CD14-positive monocyte (primary cell): ENCODE results near the gene SLIT1. TPM values are rescaled to one million over a fixed set of nuclear protein-coding genes. Genes with fewer than 3 reads are reported as not detected.
"Not testable (repeated sequence)": the region's sequence is repeated elsewhere in the genome, so short reads cannot be mapped to it uniquely, and the experiment has no call there.

Experiments
- DNase-seq, 3 donors: peaks; one replicate each; pipeline ENCODE4 v3.0.0-alpha.2; 2011 to 2022
- H2AFZ ChIP-seq: 2 replicates; pipeline ENCODE4 v1.6.0; 2012; ENCODE audit warnings: mild to moderate bottlenecking, low read depth, low read length, inconsistent platforms; ENCODE audit not compliant: insufficient read depth, poor library complexity, severe bottlenecking
- H3K27ac ChIP-seq, 2 donors: 1 replicate in 1 of 2; 2 replicates in 1 of 2; pipeline ENCODE4 v1.5.1; 2012 to 2013; ENCODE audit warnings: low read length in 2 of 2, control low read depth in 1 of 2, inconsistent platforms in 1 of 2, low read depth in 1 of 2, mild to moderate bottlenecking in 1 of 2
- H3K27me3 ChIP-seq, 2 donors: one replicate each; pipeline versions ENCODE4 v1.6.0 to v1.6.1; 2011 to 2013; ENCODE audit warnings: low read length in 2 of 2; ENCODE audit not compliant: control insufficient read depth in 2 of 2, insufficient read depth in 2 of 2
- H3K36me3 ChIP-seq, 2 donors: replicated peaks in 1 of 2; 1 replicate in 1 of 2; 2 replicates in 1 of 2; pipeline versions ENCODE4 v1.5.1 to v1.6.1; 2012 to 2013; ENCODE audit warnings: low read length in 2 of 2, control low read depth in 1 of 2, inconsistent platforms in 1 of 2, mild to moderate bottlenecking in 1 of 2; ENCODE audit not compliant: insufficient read depth in 2 of 2, control insufficient read depth in 1 of 2
- H3K4me1 ChIP-seq, 2 donors: 1 replicate in 1 of 2; 2 replicates in 1 of 2; pipeline versions ENCODE4 v1.5.1 to v1.6.1; 2012 to 2013; ENCODE audit warnings: low read length in 2 of 2, control low read depth in 1 of 2, inconsistent platforms in 1 of 2, mild to moderate bottlenecking in 1 of 2, moderate library complexity in 1 of 2; ENCODE audit not compliant: insufficient read depth in 2 of 2, control insufficient read depth in 1 of 2
- H3K4me2 ChIP-seq: replicated peaks from 2 replicates; pipeline ENCODE3; 2012; ENCODE audit warnings: low read length, moderate library complexity, mild to moderate bottlenecking; ENCODE audit not compliant: poor library complexity, severe bottlenecking; ENCODE audit errors: extremely low read depth
- H3K4me3 ChIP-seq, 3 experiments: fragments of 200-600 bp in 1 of 3; sonication (generic) in 1 of 3; replicated peaks in 1 of 3; 1 replicate in 2 of 3; 2 replicates in 1 of 3; pipeline ENCODE4 v1.5.1; 2011 to 2013; ENCODE audit warnings: low read length in 3 of 3, mild to moderate bottlenecking in 3 of 3, control low read depth in 2 of 3, low read depth in 2 of 3, inconsistent platforms in 1 of 3, moderate library complexity in 1 of 3
- H3K79me2 ChIP-seq: 2 replicates; pipeline ENCODE4 v1.6.0; 2012; ENCODE audit warnings: mild to moderate bottlenecking, control low read depth, inconsistent platforms, low read length, moderate library complexity; ENCODE audit not compliant: insufficient read depth
- H3K9ac ChIP-seq: 2 replicates; pipeline ENCODE4 v1.6.0; 2017; ENCODE audit warnings: low read length, mild to moderate bottlenecking; ENCODE audit not compliant: insufficient read depth, poor library complexity, severe bottlenecking
- H3K9me3 ChIP-seq, 2 donors: replicated peaks in 1 of 2; 1 replicate in 1 of 2; 2 replicates in 1 of 2; pipeline versions ENCODE4 v1.5.1 to v1.6.1; 2012 to 2013; ENCODE audit warnings: low read length in 2 of 2, control low read depth in 1 of 2; ENCODE audit not compliant: control insufficient read depth in 1 of 2, insufficient read depth in 1 of 2
- H4K20me1 ChIP-seq: 2 replicates; pipeline ENCODE4 v1.6.0; 2012; ENCODE audit warnings: mild to moderate bottlenecking, low read length, control low read depth, moderate library complexity; ENCODE audit not compliant: insufficient read depth
- H3K27ac Mint-ChIP-seq, 7 donors: one replicate each; pipeline ENCODE4 v1.8.0; 2020; ENCODE audit warnings: mild to moderate bottlenecking in 7 of 7, mixed read lengths in 7 of 7, moderate library complexity in 6 of 7, inconsistent platforms in 2 of 7
- H3K27me3 Mint-ChIP-seq, 3 donors: one replicate each; pipeline ENCODE4 v1.8.0; 2021 to 2022; ENCODE audit warnings: low read depth in 3 of 3, mild to moderate bottlenecking in 3 of 3, mixed read lengths in 3 of 3, moderate library complexity in 3 of 3, inconsistent platforms in 1 of 3
- H3K36me3 Mint-ChIP-seq, 2 donors: one replicate each; pipeline ENCODE4 v1.8.0; 2020; ENCODE audit warnings: mixed read lengths in 2 of 2, inconsistent platforms in 1 of 2, mild to moderate bottlenecking in 1 of 2
- H3K4me1 Mint-ChIP-seq: one replicate; pipeline ENCODE4 v1.8.0; 2020; ENCODE audit warnings: mild to moderate bottlenecking, mixed read lengths
- H3K4me3 Mint-ChIP-seq, 2 donors: one replicate each; pipeline ENCODE4 v1.8.0; 2020; ENCODE audit warnings: mild to moderate bottlenecking in 2 of 2, mixed read lengths in 2 of 2, moderate library complexity in 1 of 2
- H3K9me3 Mint-ChIP-seq, 7 donors: one replicate each; pipeline ENCODE4 v1.8.0; 2020 to 2022; ENCODE audit warnings: mixed read lengths in 7 of 7, mild to moderate bottlenecking in 6 of 7, moderate library complexity in 6 of 7, inconsistent platforms in 2 of 7
- CTCF ChIP-seq: fragments of 200-600 bp; IDR thresholded peaks from one replicate; pipeline ENCODE4 v1.8.0; 2022; ENCODE audit warnings: antibody characterized with exemption, mild to moderate bottlenecking
- WGBS: methylation state at CpG from one replicate; pipeline ENCODE4 v1.1.5; 2013; ENCODE audit warnings: missing lambda C conversion rate; ENCODE audit not compliant: insufficient coverage; 5-methylcytosine and 5-hydroxymethylcytosine counted together
- intact Hi-C, 2 donors: fragments of 100-400 bp; cut with micrococcal nuclease; formaldehyde crosslinking; loops; one replicate each; pipeline versions ENCODE4 v1.15.0 to v1.15.1; 2023
- polyA plus RNA-seq, 3 donors: library from polyadenylated mRNA; depleted of rRNA in 1 of 3; unstranded in 2 of 3; stranded (reverse) in 1 of 3; fragments of 300-500 nt in 2 of 3; fragments of >200 nt in 1 of 3; fragmentation: Illumina TruSeq in 2 of 3; gene quantifications; 1 replicate in 2 of 3; 2 replicates in 1 of 3; pipeline ENCODE4 v1.2.3, GENCODE V29; 2012 to 2021

The SLIT1 gene
- polyA plus RNA-seq, 3 donors: 0.05 to 0.81 (median 0.16) TPM

GRCh38 chr10:97086530-97086929 is 99.2 kb downstream of the SLIT1 start:
- Histone ChIP-seq H3K36me3 (no peaks in the 10 kb centered on the region), H3K4me3 (no peak overlapping the region), H3K9ac (no peak overlapping the region), H3K79me2 (no peaks in the 10 kb centered on the region), H3K4me1 (no peaks in the 10 kb centered on the region), H3K27ac (no peak overlapping the region), H3K27me3 (peaks cover 0 to 7% of the 10 kb centered on the region in 2 donors), H3K9me3 (no peaks in the 10 kb centered on the region), H4K20me1 (no peaks in the 10 kb centered on the region), H2AFZ (no peak overlapping the region), H3K4me2 (no peak overlapping the region)
- no peaks in the 10 kb centered on the region for H3K9me3 Mint-ChIP-seq
- H3K27me3 Mint-ChIP-seq: peaks cover 15 to 39% (median 28%) of the 10 kb centered on the region in 3 donors
- H3K4me1 Mint-ChIP-seq: peaks cover 5% of the 10 kb centered on the region
- H3K36me3 Mint-ChIP-seq: no peaks in the 10 kb centered on the region
- intact Hi-C loops: no loop called here
- no peak overlapping the region for H3K27ac Mint-ChIP-seq
- WGBS: no CpG with 5 or more reads among the region's 1 CpG
- no peak overlapping the region for H3K4me3 Mint-ChIP-seq
- no peak for TF ChIP-seq CTCF
- DNase-seq: no peak

- Mint-ChIP-seq H3K9me3 (no peaks in the 10 kb centered on the region), H3K4me3 (no peak overlapping the region), H3K4me1 (no peaks in the 10 kb centered on the region), H3K27ac (no peak overlapping the region), H3K27me3 (peaks cover 19 to 23% (median 19%) of the 10 kb centered on the region in 3 donors), H3K36me3 (no peaks in the 10 kb centered on the region)
- H3K36me3 ChIP-seq: no peaks in the 10 kb centered on the region
- H3K79me2 ChIP-seq: no peaks in the 10 kb centered on the region
- H3K4me2 ChIP-seq: no peak overlapping the region
- no peak overlapping the region for H3K4me3 ChIP-seq
- H2AFZ ChIP-seq: no peak overlapping the region
- no peak overlapping the region for H3K27ac ChIP-seq
- H3K9me3 ChIP-seq: no peaks in the 10 kb centered on the region
- no peaks in the 10 kb centered on the region for H4K20me1 ChIP-seq
- intact Hi-C loops: loop anchor here in 1 of 2 donors (5.0 kb wide), 1 partner anchor 129 kb away; no protein-coding TSS in a partner anchor
- 69% methylated on average over 4 of the region's 9 CpGs for WGBS
- no peak for DNase-seq
- peaks cover 0 to 9% of the 10 kb centered on the region in 2 donors for H3K27me3 ChIP-seq
- H3K4me1 ChIP-seq: no peaks in the 10 kb centered on the region
- TF ChIP-seq CTCF: no peak
- H3K9ac ChIP-seq: no peak overlapping the region
These were observed 102.4 kb downstream of the SLIT1 start for GRCh38 chr10:97083228-97083829.

GRCh38 chr10:97082575-97082974 is 103.2 kb downstream of the SLIT1 start:
- not testable (repeated sequence) for H3K27me3 ChIP-seq, H3K36me3 Mint-ChIP-seq, H3K9ac ChIP-seq, H3K4me2 ChIP-seq, H3K36me3 ChIP-seq, H3K79me2 ChIP-seq, H2AFZ ChIP-seq, H3K4me1 Mint-ChIP-seq, H3K9me3 ChIP-seq, H3K27ac Mint-ChIP-seq, H3K4me3 ChIP-seq, H3K27ac ChIP-seq, H3K4me3 Mint-ChIP-seq, H4K20me1 ChIP-seq, H3K4me1 ChIP-seq, H3K9me3 Mint-ChIP-seq, DNase-seq
- intact Hi-C loops: loop anchor here in 1 of 2 donors (5.0 kb wide), 1 partner anchor 130 kb away; no protein-coding TSS in a partner anchor
- peaks cover 19 to 21% (median 19%) of the 10 kb centered on the region in 3 donors for H3K27me3 Mint-ChIP-seq
- no CpG with 5 or more reads among the region's 7 CpGs for WGBS
